HepG2 (cell line): ENCODE data around the gene FCMR. TPM values are rescaled to one million over a fixed set of nuclear protein-coding genes. Genes with fewer than 3 reads are reported as not detected.

Experiments used
- ATAC-seq: fragments of 200-7000 bp; cut with Tn5 transposase; 3 replicates; pipeline ENCODE4 v1.9.1; 2020; ENCODE audit warnings: mild to moderate bottlenecking, moderate library complexity
- BruUV-seq: library from RNA; stranded (reverse); fragments of 400-500 nt; replicated peaks from 2 replicates; lab custom pipeline; 2021; lab: Mats Ljungman, UMichigan
- CTCF ChIA-PET: fragments of 300-600 bp; formaldehyde crosslinking; extraction: SDS; loops from one replicate; lab custom pipeline; 2021; ENCODE audit warnings: low total read pairs, inconsistent platforms, low intra/inter-chr PET ratio; lab: Yijun Ruan, JAX
- POLR2A ChIA-PET: fragments of 350-600 bp; sonication (Branson Sonifier 250); formaldehyde crosslinking; loops from one replicate; lab custom pipeline; 2020; ENCODE audit warnings: antibody characterized with exemption, inconsistent platforms; lab: Yijun Ruan, JAX
- DNase-seq: peaks from one replicate; pipeline ENCODE4 v3.0.0-alpha.2; 2015; ENCODE audit warnings: low spot score
- FAIRE-seq: peaks from 3 replicates; lab custom pipeline; 2011; peaks lifted over from hg19 to GRCh38; lab: Jason Lieb, UNC
- H2AFZ ChIP-seq: one replicate; pipeline ENCODE4 v1.6.1; 2011; ENCODE audit warnings: low read length, inconsistent platforms
- H3K27ac ChIP-seq: fragments of 300-600 bp; 3 replicates; pipeline ENCODE4 v1.8.0; 2011; ENCODE audit warnings: mixed run types, mild to moderate bottlenecking, mixed read lengths, low read length, inconsistent platforms; ENCODE audit not compliant: insufficient read depth; ENCODE audit errors: extremely low read length
- H3K27me3 ChIP-seq, 2 experiments: fragments of 200-600 bp in 1 of 2; 2 replicates in 1 of 2; 3 replicates in 1 of 2; pipeline versions ENCODE4 v1.6.0 to v1.8.0; 2011; ENCODE audit warnings: low read length in 2 of 2, mild to moderate bottlenecking in 2 of 2, moderate library complexity in 2 of 2, inconsistent platforms in 1 of 2; ENCODE audit not compliant: insufficient read depth in 2 of 2, control insufficient read depth in 1 of 2
- H3K36me3 ChIP-seq, 2 experiments: fragments of 200-600 bp in 1 of 2; replicated peaks in 1 of 2; 2 replicates in 1 of 2; 3 replicates in 1 of 2; pipeline versions ENCODE4 v1.5.1 to v1.8.0; 2011; ENCODE audit warnings: low read length in 2 of 2, inconsistent platforms in 1 of 2; ENCODE audit not compliant: insufficient read depth in 2 of 2, control insufficient read depth in 1 of 2
- H3K4me1 ChIP-seq: 2 replicates; pipeline ENCODE4 v1.5.1; 2012; ENCODE audit warnings: low read length, inconsistent platforms; ENCODE audit not compliant: insufficient read depth
- H3K4me2 ChIP-seq: 2 replicates; pipeline ENCODE4 v1.6.0; 2011; ENCODE audit warnings: low read depth, low read length, inconsistent platforms
- H3K4me3 ChIP-seq, 3 experiments: fragments of 200-600 bp in 1 of 3; sonication (generic), shearing (Covaris generic) in 1 of 3; replicated peaks in 1 of 3; 2 replicates each; pipeline ENCODE4 v1.5.1; 2011 to 2016; ENCODE audit warnings: low read length in 3 of 3, inconsistent platforms in 2 of 3, low read depth in 2 of 3, mild to moderate bottlenecking in 2 of 3, control low read depth in 1 of 3, mixed read lengths in 1 of 3; ENCODE audit not compliant: insufficient read depth in 1 of 3
- H3K79me2 ChIP-seq: one replicate; pipeline ENCODE4 v1.6.1; 2011; ENCODE audit warnings: low read length, inconsistent platforms; ENCODE audit not compliant: insufficient read depth
- H3K9ac ChIP-seq: 2 replicates; pipeline ENCODE4 v1.6.0; 2011; ENCODE audit warnings: mild to moderate bottlenecking, low read depth, low read length, inconsistent platforms; ENCODE audit not compliant: insufficient read depth
- H3K9me3 ChIP-seq: 2 replicates; pipeline ENCODE4 v1.5.1; 2012; ENCODE audit warnings: mild to moderate bottlenecking, low read length
- H4K20me1 ChIP-seq: 2 replicates; pipeline ENCODE4 v1.6.0; 2011; ENCODE audit warnings: inconsistent platforms, mild to moderate bottlenecking, low read length, moderate library complexity; ENCODE audit not compliant: insufficient read depth
- ARNT2 ChIP-seq: sonication (generic); formaldehyde crosslinking; IDR thresholded peaks from 2 replicates; pipeline ENCODE4 v1.8.0; 2022; ENCODE audit warnings: mild to moderate bottlenecking, low read depth, missing genetic modification reagents, moderate library complexity
- CCAR2 ChIP-seq: fragments of 200-400 bp; formaldehyde crosslinking; optimal IDR thresholded peaks from 2 replicates; pipeline ENCODE3; 2018; ENCODE audit warnings: low read depth, mild to moderate bottlenecking, low read length, moderate library complexity
- ISL2 ChIP-seq: sonication (generic); formaldehyde crosslinking; IDR thresholded peaks from 2 replicates; pipeline ENCODE4 v1.5.0; 2020; ENCODE audit warnings: missing genetic modification reagents
- NCOR1 ChIP-seq: fragments of 200-600 bp; sonication (generic); IDR thresholded peaks from 2 replicates; pipeline ENCODE4 v1.7.0; 2017; ENCODE audit warnings: antibody characterized with exemption, low read length, borderline replicate concordance
- PHB2 ChIP-seq: fragments of 450-650 bp; IDR thresholded peaks from 2 replicates; pipeline ENCODE4 v1.6.1; 2018; ENCODE audit not compliant: partially characterized antibody
- SIN3A ChIP-seq: IDR thresholded peaks from 2 replicates; pipeline ENCODE4 v1.6.1; 2011; ENCODE audit warnings: low read depth, mild to moderate bottlenecking, control low read depth, low read length, borderline replicate concordance
- SMAD9 ChIP-seq: sonication (generic); formaldehyde crosslinking; IDR thresholded peaks from 2 replicates; pipeline ENCODE4 v1.5.1; 2020; ENCODE audit warnings: mild to moderate bottlenecking, missing genetic modification reagents
- SMC3 ChIP-seq: IDR thresholded peaks from 2 replicates; pipeline ENCODE4 v1.6.1; 2011; ENCODE audit warnings: low read length, improper control_type of control experiment
- STAG1 ChIP-seq: sonication (generic); formaldehyde crosslinking; IDR thresholded peaks from 2 replicates; pipeline ENCODE4 v1.4.0; 2020; ENCODE audit warnings: missing genetic modification reagents
- ZBTB3 ChIP-seq: sonication (generic); formaldehyde crosslinking; IDR thresholded peaks from 2 replicates; pipeline ENCODE4 v1.4.0; 2020; ENCODE audit warnings: low read depth, mild to moderate bottlenecking, moderate library complexity, missing genetic modification reagents, borderline replicate concordance
- ZFP37 ChIP-seq: sonication (generic); formaldehyde crosslinking; IDR thresholded peaks from 2 replicates; pipeline ENCODE4 v1.4.0; 2020; ENCODE audit warnings: missing genetic modification reagents, borderline replicate concordance
- ZNF441 ChIP-seq: sonication (generic); formaldehyde crosslinking; IDR thresholded peaks from 2 replicates; pipeline ENCODE4 v1.7.0; 2021; ENCODE audit warnings: missing genetic modification reagents, borderline replicate concordance
- ZNF570 ChIP-seq: sonication (generic); formaldehyde crosslinking; IDR thresholded peaks from 2 replicates; pipeline ENCODE4 v1.4.0; 2020; ENCODE audit warnings: mild to moderate bottlenecking, missing genetic modification reagents, borderline replicate concordance
- WGBS: methylation state at CpG from one replicate; pipeline ENCODE4 v1.1.6; 2017; ENCODE audit warnings: low lambda C conversion rate; 5-methylcytosine and 5-hydroxymethylcytosine counted together
- in situ Hi-C: cut with HindIII; loops from 2 replicates; pipeline ENCODE4 v1.10.0; 2017; ENCODE audit warnings: low pct_unique_long_range_greater_than_20kb; ENCODE audit not compliant: extremely low pct_ligation_motif_present
- intact Hi-C: fragments of 100-400 bp; cut with micrococcal nuclease; formaldehyde crosslinking; loops from one replicate; pipeline ENCODE4 v1.10.0; 2022; ENCODE audit not compliant: unreplicated experiment
- polyA plus RNA-seq, 8 experiments: library from polyadenylated mRNA; depleted of rRNA in 3 of 8; stranded (reverse) in 7 of 8; unstranded in 1 of 8; fragments of >200 nt; fragmentation: Illumina TruSeq in 4 of 8; extraction: Trizol in 4 of 8; gene quantifications; 2 replicates each; pipeline versions ENCODE4 v1.2.1 to v1.2.3, GENCODE V29; 2011 to 2016; ENCODE audit warnings: low read depth in 4 of 8, missing spikeins in 1 of 8, mixed read lengths in 1 of 8; ENCODE audit not compliant: insufficient read depth in 1 of 8
- total RNA-seq, 5 experiments: library from RNA; depleted of rRNA; stranded (reverse); fragments of >200 nt; fragmentation: Illumina TruSeq; extraction: Trizol; gene quantifications; 2 replicates each; pipeline ENCODE4 v1.2.3, GENCODE V29; 2016; ENCODE audit warnings: low read depth in 1 of 5
- TF ChIP-seq, protein P1 (sequence below): sonication (generic); formaldehyde crosslinking; IDR thresholded peaks from 2 replicates; pipeline ENCODE4 v1.5.0; 2020; ENCODE audit warnings: mild to moderate bottlenecking, missing genetic modification reagents, moderate library complexity
- TF ChIP-seq, protein P2 (sequence below): IDR thresholded peaks from 2 replicates; pipeline ENCODE4 v1.6.1; 2016; ENCODE audit warnings: mild to moderate bottlenecking
- TF ChIP-seq, protein P3 (sequence below): sonication (generic); formaldehyde crosslinking; IDR thresholded peaks from 2 replicates; pipeline ENCODE4 v1.4.0; 2020; ENCODE audit warnings: mild to moderate bottlenecking, missing genetic modification reagents

Gene FCMR
- total and polyA plus RNA-seq, 2 of the 13 experiments (the other 11 are each of a cell fraction or from before 2014, with no cell fraction given), result not detected

DNA sequence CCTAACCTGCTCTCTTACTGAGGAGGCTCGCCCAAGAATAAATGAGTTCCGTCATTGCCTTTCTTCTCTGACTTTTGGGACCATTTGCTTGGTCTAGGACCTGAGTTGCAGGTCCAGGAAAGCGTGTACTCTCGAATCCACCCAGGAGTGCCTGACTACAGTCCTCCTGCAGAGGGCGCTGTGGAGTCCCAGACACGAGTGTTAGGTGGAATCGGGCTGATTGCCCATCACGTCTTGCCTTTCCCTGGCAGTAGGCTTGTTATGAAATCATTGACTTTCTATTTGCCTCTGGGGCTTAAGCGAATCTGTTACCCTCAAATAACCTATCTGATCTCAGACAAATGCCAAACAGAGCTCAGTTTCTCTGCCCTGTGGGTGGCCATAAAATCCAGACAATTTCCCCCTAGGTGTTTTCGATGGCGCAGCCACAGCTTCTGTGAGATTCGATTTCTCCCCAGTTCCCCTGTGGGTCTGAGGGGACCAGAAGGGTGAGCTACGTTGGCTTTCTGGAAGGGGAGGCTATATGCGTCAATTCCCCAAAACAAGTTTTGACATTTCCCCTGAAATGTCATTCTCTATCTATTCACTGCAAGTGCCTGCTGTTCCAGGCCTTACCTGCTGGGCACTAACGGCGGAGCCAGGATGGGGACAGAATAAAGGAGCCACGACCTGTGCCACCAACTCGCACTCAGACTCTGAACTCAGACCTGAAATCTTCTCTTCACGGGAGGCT lies 56.6 kb downstream of the FCMR start, which contains the start of gene IL20:
IL20 (plus strand) TSS at position 685 of the 733 bp plus-strand sequence. CDS start 230 bp downstream, outside the sequence.
- DNase-seq (peak; percentile 36), FAIRE-seq (peak; percentile 39), ATAC-seq (peak; percentile 77)
- Histone ChIP-seq H3K79me2 (no peaks in the 10 kb centered on the region), H3K4me3 (no peak within 1 kb of the TSS), H3K4me1 (no peaks in the 10 kb centered on the region), H2AFZ (no peak within 1 kb of the TSS), H3K9me3 (no peaks in the 10 kb centered on the region), H3K4me2 (no peak within 1 kb of the TSS), H3K36me3 (no peaks in the 10 kb centered on the region), H3K27me3 (peaks cover 0 to 8% of the 10 kb centered on the region in 2 experiments; a peak in 2 of 5 replicates), H3K27ac (no peak within 1 kb of the TSS), H4K20me1 (no peaks in the 10 kb centered on the region), H3K9ac (no peak within 1 kb of the TSS)
- WGBS, result 24% methylated on average over 17 of the region's 19 CpGs
- ChIA-PET POLR2A (no interaction called here), CTCF (no interaction called here)
- in situ Hi-C loops, result no loop called here
- no TSS peak for BruUV-seq
- intact Hi-C loops, result loop anchor here (1.0 to 5.0 kb wide), 2 partner anchors 47 to 117 kb away; no protein-coding TSS in a partner anchor
- no peak for TF ChIP-seq ZFP37 (CRISPR knock-in tag)
- TF ChIP-seq ARNT2, result no peak
- no peak for TF ChIP-seq SIN3A
- TF ChIP-seq PHB2, result no peak
- no peak for TF ChIP-seq ZNF570
- no peak for TF ChIP-seq ZBTB3
- no peak for TF ChIP-seq SMAD9
- TF ChIP-seq, protein P1, sequence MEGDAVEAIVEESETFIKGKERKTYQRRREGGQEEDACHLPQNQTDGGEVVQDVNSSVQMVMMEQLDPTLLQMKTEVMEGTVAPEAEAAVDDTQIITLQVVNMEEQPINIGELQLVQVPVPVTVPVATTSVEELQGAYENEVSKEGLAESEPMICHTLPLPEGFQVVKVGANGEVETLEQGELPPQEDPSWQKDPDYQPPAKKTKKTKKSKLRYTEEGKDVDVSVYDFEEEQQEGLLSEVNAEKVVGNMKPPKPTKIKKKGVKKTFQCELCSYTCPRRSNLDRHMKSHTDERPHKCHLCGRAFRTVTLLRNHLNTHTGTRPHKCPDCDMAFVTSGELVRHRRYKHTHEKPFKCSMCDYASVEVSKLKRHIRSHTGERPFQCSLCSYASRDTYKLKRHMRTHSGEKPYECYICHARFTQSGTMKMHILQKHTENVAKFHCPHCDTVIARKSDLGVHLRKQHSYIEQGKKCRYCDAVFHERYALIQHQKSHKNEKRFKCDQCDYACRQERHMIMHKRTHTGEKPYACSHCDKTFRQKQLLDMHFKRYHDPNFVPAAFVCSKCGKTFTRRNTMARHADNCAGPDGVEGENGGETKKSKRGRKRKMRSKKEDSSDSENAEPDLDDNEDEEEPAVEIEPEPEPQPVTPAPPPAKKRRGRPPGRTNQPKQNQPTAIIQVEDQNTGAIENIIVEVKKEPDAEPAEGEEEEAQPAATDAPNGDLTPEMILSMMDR (CRISPR knock-in tag), result peak; percentile 75
- TF ChIP-seq, protein P2, sequence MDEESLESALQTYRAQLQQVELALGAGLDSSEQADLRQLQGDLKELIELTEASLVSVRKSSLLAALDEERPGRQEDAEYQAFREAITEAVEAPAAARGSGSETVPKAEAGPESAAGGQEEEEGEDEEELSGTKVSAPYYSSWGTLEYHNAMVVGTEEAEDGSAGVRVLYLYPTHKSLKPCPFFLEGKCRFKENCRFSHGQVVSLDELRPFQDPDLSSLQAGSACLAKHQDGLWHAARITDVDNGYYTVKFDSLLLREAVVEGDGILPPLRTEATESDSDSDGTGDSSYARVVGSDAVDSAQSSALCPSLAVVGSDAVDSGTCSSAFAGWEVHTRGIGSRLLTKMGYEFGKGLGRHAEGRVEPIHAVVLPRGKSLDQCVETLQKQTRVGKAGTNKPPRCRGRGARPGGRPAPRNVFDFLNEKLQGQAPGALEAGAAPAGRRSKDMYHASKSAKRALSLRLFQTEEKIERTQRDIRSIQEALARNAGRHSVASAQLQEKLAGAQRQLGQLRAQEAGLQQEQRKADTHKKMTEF, result no peak
- TF ChIP-seq NCOR1, result no peak
- TF ChIP-seq STAG1, result peak; percentile 30; the same call in 1 of the 2 replicates
- peak; percentile 18; the same call in 1 of the 2 replicates for TF ChIP-seq SMC3
- TF ChIP-seq, protein P3, sequence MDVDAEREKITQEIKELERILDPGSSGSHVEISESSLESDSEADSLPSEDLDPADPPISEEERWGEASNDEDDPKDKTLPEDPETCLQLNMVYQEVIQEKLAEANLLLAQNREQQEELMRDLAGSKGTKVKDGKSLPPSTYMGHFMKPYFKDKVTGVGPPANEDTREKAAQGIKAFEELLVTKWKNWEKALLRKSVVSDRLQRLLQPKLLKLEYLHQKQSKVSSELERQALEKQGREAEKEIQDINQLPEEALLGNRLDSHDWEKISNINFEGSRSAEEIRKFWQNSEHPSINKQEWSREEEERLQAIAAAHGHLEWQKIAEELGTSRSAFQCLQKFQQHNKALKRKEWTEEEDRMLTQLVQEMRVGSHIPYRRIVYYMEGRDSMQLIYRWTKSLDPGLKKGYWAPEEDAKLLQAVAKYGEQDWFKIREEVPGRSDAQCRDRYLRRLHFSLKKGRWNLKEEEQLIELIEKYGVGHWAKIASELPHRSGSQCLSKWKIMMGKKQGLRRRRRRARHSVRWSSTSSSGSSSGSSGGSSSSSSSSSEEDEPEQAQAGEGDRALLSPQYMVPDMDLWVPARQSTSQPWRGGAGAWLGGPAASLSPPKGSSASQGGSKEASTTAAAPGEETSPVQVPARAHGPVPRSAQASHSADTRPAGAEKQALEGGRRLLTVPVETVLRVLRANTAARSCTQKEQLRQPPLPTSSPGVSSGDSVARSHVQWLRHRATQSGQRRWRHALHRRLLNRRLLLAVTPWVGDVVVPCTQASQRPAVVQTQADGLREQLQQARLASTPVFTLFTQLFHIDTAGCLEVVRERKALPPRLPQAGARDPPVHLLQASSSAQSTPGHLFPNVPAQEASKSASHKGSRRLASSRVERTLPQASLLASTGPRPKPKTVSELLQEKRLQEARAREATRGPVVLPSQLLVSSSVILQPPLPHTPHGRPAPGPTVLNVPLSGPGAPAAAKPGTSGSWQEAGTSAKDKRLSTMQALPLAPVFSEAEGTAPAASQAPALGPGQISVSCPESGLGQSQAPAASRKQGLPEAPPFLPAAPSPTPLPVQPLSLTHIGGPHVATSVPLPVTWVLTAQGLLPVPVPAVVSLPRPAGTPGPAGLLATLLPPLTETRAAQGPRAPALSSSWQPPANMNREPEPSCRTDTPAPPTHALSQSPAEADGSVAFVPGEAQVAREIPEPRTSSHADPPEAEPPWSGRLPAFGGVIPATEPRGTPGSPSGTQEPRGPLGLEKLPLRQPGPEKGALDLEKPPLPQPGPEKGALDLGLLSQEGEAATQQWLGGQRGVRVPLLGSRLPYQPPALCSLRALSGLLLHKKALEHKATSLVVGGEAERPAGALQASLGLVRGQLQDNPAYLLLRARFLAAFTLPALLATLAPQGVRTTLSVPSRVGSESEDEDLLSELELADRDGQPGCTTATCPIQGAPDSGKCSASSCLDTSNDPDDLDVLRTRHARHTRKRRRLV (CRISPR knock-in tag), result no peak
- no peak for TF ChIP-seq CCAR2
- no peak for TF ChIP-seq ISL2
- 0 out of 2 replicates have a peak, but pooled peaks have one; percentile 34 for TF ChIP-seq ZNF441 (CRISPR knock-in tag)
